ENCODE data around the gene HBA1. TPM values are rescaled to one million over a fixed set of nuclear protein-coding genes. Genes with fewer than 3 reads are reported as not detected.

HBA1 gene
- total and polyA plus RNA-seq, 9 of the 15 experiments (the other 6 are each of a cell fraction or from before 2014, with no cell fraction given): 128 to 2,388 (median 380) TPM

- TF ChIP-seq BDP1 (IDR thresholded peaks at IDR 0.05; ENCODE audit: insufficient read depth, insufficient read length): no peak
- TF ChIP-seq ETS1 (conservative IDR thresholded peaks at IDR 0.05; ENCODE audit: control insufficient read depth, low read depth, low read length): no peak
- no peak for TF ChIP-seq ZNF197 (CRISPR knock-in tag; IDR thresholded peaks at IDR 0.05; ENCODE audit: low read depth)
- no peak for TF ChIP-seq JUNB (CRISPR knock-in tag; conservative IDR thresholded peaks at IDR 0.05)
These were observed 38.4 kb upstream of the HBA1 start (continued) for GRCh38 chr16:138049-138417.

- DNase-seq (ENCODE audit: extremely low read depth in 1 of 4, low spot score in 3 of 4): no peak
- Histone ChIP-seq H3K27me3 (ENCODE audit: control insufficient read depth in 2 of 2, insufficient read depth in 2 of 2, low read length in 2 of 2) (no peaks in the 10 kb centered on the region), H2AFZ (ENCODE audit: low read depth, low read length) (no peak overlapping the region), H3K9ac (ENCODE audit: insufficient read depth in 1 of 2, low read depth in 2 of 2, low read length in 2 of 2) (no peak overlapping the region), H3K27ac (ENCODE audit: extremely low read depth, low read depth, low read length) (no peak overlapping the region), H4K20me1 (replicated peaks; ENCODE audit: control insufficient read depth, insufficient read depth, low read length) (no peaks in the 10 kb centered on the region), H3K36me3 (ENCODE audit: control insufficient read depth, insufficient read depth, low read length) (no peaks in the 10 kb centered on the region), H3K79me2 (ENCODE audit: control insufficient read depth, insufficient read depth, low read length) (peaks cover 30% of the 10 kb centered on the region), H3K9me1 (ENCODE audit: control insufficient read depth, insufficient read depth, low read length) (no peaks in the 10 kb centered on the region), H3K4me2 (ENCODE audit: insufficient read depth, low read length) (no peak overlapping the region), H3K4me1 (replicated peaks in 1 of 2; ENCODE audit: control insufficient read depth in 2 of 2, insufficient read depth in 2 of 2, low read length in 2 of 2) (peaks cover 37 to 57% of the 10 kb centered on the region in 2 experiments), H3K4me3 (no peak overlapping the region), H3K9me3 (replicated peaks; ENCODE audit: control insufficient read depth, insufficient read depth, low read depth, low read length) (no peaks in the 10 kb centered on the region)
- CTCF ChIA-PET (ENCODE audit: low intra/inter-chr PET ratio): no interaction called here
- in situ Hi-C loops (cut with MboI): no loop called here
- intact Hi-C loops (cut with micrococcal nuclease): no loop called here
- no peak for ATAC-seq
- POLR2A ChIA-PET: interaction anchor here (0.7 to 0.9 kb wide), 2 partner anchors 34 to 250 kb away, joined by 3 to 5 read pairs; no protein-coding TSS in a partner anchor
- 85% methylated on average over 10 of the region's 10 CpGs for WGBS (ENCODE audit: insufficient coverage, low coverage, missing lambda C conversion rate)
- no TSS peak for BruUV-seq (replicated peaks)
- FAIRE-seq: no peak
- TF ChIP-seq BCOR (IDR thresholded peaks at IDR 0.05) (0 out of 2 replicates have a peak, but pooled peaks have one; percentile 49), ADNP (tag; IDR thresholded peaks at IDR 0.05) (peak; percentile 44; the same call in 1 of the 2 replicates), KDM1A (IDR thresholded peaks at IDR 0.05) (peak in 1 of 2 experiments; percentile 51; a peak in 1 of 4 replicates), ZNF146 (CRISPR knock-in tag; IDR thresholded peaks at IDR 0.05; ENCODE audit: unreplicated experiment) (peak; percentile 84), HOXB6 (CRISPR knock-in tag; IDR thresholded peaks at IDR 0.05; ENCODE audit: borderline replicate concordance) (no peak), RBM25 (IDR thresholded peaks at IDR 0.05; ENCODE audit: low read depth, low read length, severe bottlenecking) (peak; percentile 40)
These were observed 36.2 kb upstream of the HBA1 start for GRCh38 chr16:140175-140857.
